CD14-positive monocyte (primary cell): Measurements from ENCODE around the gene MAP2K4. TPM values are rescaled to one million over a fixed set of nuclear protein-coding genes. Genes with fewer than 3 reads are reported as not detected.

ENCODE experiments used
- DNase-seq, 3 donors: peaks; one replicate each; pipeline ENCODE4 v3.0.0-alpha.2; 2011 to 2022
- H2AFZ ChIP-seq: 2 replicates; pipeline ENCODE4 v1.6.0; 2012; ENCODE audit warnings: mild to moderate bottlenecking, low read depth, low read length, inconsistent platforms; ENCODE audit not compliant: insufficient read depth, poor library complexity, severe bottlenecking
- H3K27ac ChIP-seq, 2 donors: 1 replicate in 1 of 2; 2 replicates in 1 of 2; pipeline ENCODE4 v1.5.1; 2012 to 2013; ENCODE audit warnings: low read length in 2 of 2, control low read depth in 1 of 2, inconsistent platforms in 1 of 2, low read depth in 1 of 2, mild to moderate bottlenecking in 1 of 2
- H3K27me3 ChIP-seq, 2 donors: one replicate each; pipeline versions ENCODE4 v1.6.0 to v1.6.1; 2011 to 2013; ENCODE audit warnings: low read length in 2 of 2; ENCODE audit not compliant: control insufficient read depth in 2 of 2, insufficient read depth in 2 of 2
- H3K36me3 ChIP-seq, 2 donors: replicated peaks in 1 of 2; 1 replicate in 1 of 2; 2 replicates in 1 of 2; pipeline versions ENCODE4 v1.5.1 to v1.6.1; 2012 to 2013; ENCODE audit warnings: low read length in 2 of 2, control low read depth in 1 of 2, inconsistent platforms in 1 of 2, mild to moderate bottlenecking in 1 of 2; ENCODE audit not compliant: insufficient read depth in 2 of 2, control insufficient read depth in 1 of 2
- H3K4me1 ChIP-seq, 2 donors: 1 replicate in 1 of 2; 2 replicates in 1 of 2; pipeline versions ENCODE4 v1.5.1 to v1.6.1; 2012 to 2013; ENCODE audit warnings: low read length in 2 of 2, control low read depth in 1 of 2, inconsistent platforms in 1 of 2, mild to moderate bottlenecking in 1 of 2, moderate library complexity in 1 of 2; ENCODE audit not compliant: insufficient read depth in 2 of 2, control insufficient read depth in 1 of 2
- H3K4me2 ChIP-seq: replicated peaks from 2 replicates; pipeline ENCODE3; 2012; ENCODE audit warnings: low read length, moderate library complexity, mild to moderate bottlenecking; ENCODE audit not compliant: poor library complexity, severe bottlenecking; ENCODE audit errors: extremely low read depth
- H3K4me3 ChIP-seq, 3 experiments: fragments of 200-600 bp in 1 of 3; sonication (generic) in 1 of 3; replicated peaks in 1 of 3; 1 replicate in 2 of 3; 2 replicates in 1 of 3; pipeline ENCODE4 v1.5.1; 2011 to 2013; ENCODE audit warnings: low read length in 3 of 3, mild to moderate bottlenecking in 3 of 3, control low read depth in 2 of 3, low read depth in 2 of 3, inconsistent platforms in 1 of 3, moderate library complexity in 1 of 3
- H3K79me2 ChIP-seq: 2 replicates; pipeline ENCODE4 v1.6.0; 2012; ENCODE audit warnings: mild to moderate bottlenecking, control low read depth, inconsistent platforms, low read length, moderate library complexity; ENCODE audit not compliant: insufficient read depth
- H3K9ac ChIP-seq: 2 replicates; pipeline ENCODE4 v1.6.0; 2017; ENCODE audit warnings: low read length, mild to moderate bottlenecking; ENCODE audit not compliant: insufficient read depth, poor library complexity, severe bottlenecking
- H3K9me3 ChIP-seq, 2 donors: replicated peaks in 1 of 2; 1 replicate in 1 of 2; 2 replicates in 1 of 2; pipeline versions ENCODE4 v1.5.1 to v1.6.1; 2012 to 2013; ENCODE audit warnings: low read length in 2 of 2, control low read depth in 1 of 2; ENCODE audit not compliant: control insufficient read depth in 1 of 2, insufficient read depth in 1 of 2
- H4K20me1 ChIP-seq: 2 replicates; pipeline ENCODE4 v1.6.0; 2012; ENCODE audit warnings: mild to moderate bottlenecking, low read length, control low read depth, moderate library complexity; ENCODE audit not compliant: insufficient read depth
- H3K27ac Mint-ChIP-seq, 7 donors: one replicate each; pipeline ENCODE4 v1.8.0; 2020; ENCODE audit warnings: mild to moderate bottlenecking in 7 of 7, mixed read lengths in 7 of 7, moderate library complexity in 6 of 7, inconsistent platforms in 2 of 7
- H3K27me3 Mint-ChIP-seq, 3 donors: one replicate each; pipeline ENCODE4 v1.8.0; 2021 to 2022; ENCODE audit warnings: low read depth in 3 of 3, mild to moderate bottlenecking in 3 of 3, mixed read lengths in 3 of 3, moderate library complexity in 3 of 3, inconsistent platforms in 1 of 3
- H3K36me3 Mint-ChIP-seq, 2 donors: one replicate each; pipeline ENCODE4 v1.8.0; 2020; ENCODE audit warnings: mixed read lengths in 2 of 2, inconsistent platforms in 1 of 2, mild to moderate bottlenecking in 1 of 2
- H3K4me1 Mint-ChIP-seq: one replicate; pipeline ENCODE4 v1.8.0; 2020; ENCODE audit warnings: mild to moderate bottlenecking, mixed read lengths
- H3K4me3 Mint-ChIP-seq, 2 donors: one replicate each; pipeline ENCODE4 v1.8.0; 2020; ENCODE audit warnings: mild to moderate bottlenecking in 2 of 2, mixed read lengths in 2 of 2, moderate library complexity in 1 of 2
- H3K9me3 Mint-ChIP-seq, 7 donors: one replicate each; pipeline ENCODE4 v1.8.0; 2020 to 2022; ENCODE audit warnings: mixed read lengths in 7 of 7, mild to moderate bottlenecking in 6 of 7, moderate library complexity in 6 of 7, inconsistent platforms in 2 of 7
- CTCF ChIP-seq: fragments of 200-600 bp; IDR thresholded peaks from one replicate; pipeline ENCODE4 v1.8.0; 2022; ENCODE audit warnings: antibody characterized with exemption, mild to moderate bottlenecking
- WGBS: methylation state at CpG from one replicate; pipeline ENCODE4 v1.1.5; 2013; ENCODE audit warnings: missing lambda C conversion rate; ENCODE audit not compliant: insufficient coverage; 5-methylcytosine and 5-hydroxymethylcytosine counted together
- intact Hi-C, 2 donors: fragments of 100-400 bp; cut with micrococcal nuclease; formaldehyde crosslinking; loops; one replicate each; pipeline versions ENCODE4 v1.15.0 to v1.15.1; 2023
- polyA plus RNA-seq, 3 donors: library from polyadenylated mRNA; depleted of rRNA in 1 of 3; unstranded in 2 of 3; stranded (reverse) in 1 of 3; fragments of 300-500 nt in 2 of 3; fragments of >200 nt in 1 of 3; fragmentation: Illumina TruSeq in 2 of 3; gene quantifications; 1 replicate in 2 of 3; 2 replicates in 1 of 3; pipeline ENCODE4 v1.2.3, GENCODE V29; 2012 to 2021

The MAP2K4 gene
- polyA plus RNA-seq, 3 donors: 8.1 to 41.8 (median 23.2) TPM

GRCh38 chr17:12128946-12129345 lies 108.3 kb downstream of the MAP2K4 start:
- Histone ChIP-seq H3K36me3 (peaks cover 55 to 97% of the 10 kb centered on the region in 2 donors), H2AFZ (no peak overlapping the region), H3K4me3 (no peak overlapping the region), H4K20me1 (no peaks in the 10 kb centered on the region), H3K9ac (no peak overlapping the region), H3K27me3 (no peaks in the 10 kb centered on the region), H3K27ac (no peak overlapping the region), H3K4me1 (no peaks in the 10 kb centered on the region), H3K4me2 (no peak overlapping the region), H3K79me2 (no peaks in the 10 kb centered on the region), H3K9me3 (peaks cover 0 to 3% of the 10 kb centered on the region in 2 donors)
- 100% methylated on average over 3 of the region's 7 CpGs for WGBS
- intact Hi-C loops: no loop called here
- DNase-seq: no peak
- TF ChIP-seq CTCF: no peak
- H3K4me3 Mint-ChIP-seq: no peak overlapping the region
- no peaks in the 10 kb centered on the region for H3K4me1 Mint-ChIP-seq
- H3K36me3 Mint-ChIP-seq: peaks cover 75 to 91% of the 10 kb centered on the region in 2 donors
- H3K27ac Mint-ChIP-seq: no peak overlapping the region
- peaks cover 2 to 11% (median 7%) of the 10 kb centered on the region in 7 donors for H3K9me3 Mint-ChIP-seq
- no peaks in the 10 kb centered on the region for H3K27me3 Mint-ChIP-seq

- Mint-ChIP-seq H3K36me3 (peaks cover 58 to 87% of the 10 kb centered on the region in 2 donors), H3K27ac (no peak overlapping the region), H3K9me3 (peaks cover 6 to 20% (median 11%) of the 10 kb centered on the region in 7 donors), H3K4me3 (no peak overlapping the region), H3K27me3 (no peaks in the 10 kb centered on the region), H3K4me1 (no peaks in the 10 kb centered on the region)
- Histone ChIP-seq H2AFZ (no peak overlapping the region), H3K9ac (no peak overlapping the region), H3K27me3 (no peaks in the 10 kb centered on the region), H3K27ac (no peak overlapping the region), H3K79me2 (no peaks in the 10 kb centered on the region), H4K20me1 (no peaks in the 10 kb centered on the region), H3K4me2 (no peak overlapping the region), H3K4me1 (no peaks in the 10 kb centered on the region), H3K9me3 (peaks cover 0 to 8% of the 10 kb centered on the region in 2 donors), H3K4me3 (no peak overlapping the region), H3K36me3 (peaks cover 37 to 85% of the 10 kb centered on the region in 2 donors)
- WGBS: no CpG with 5 or more reads among the region's 6 CpGs
- intact Hi-C loops: no loop called here
- TF ChIP-seq CTCF: no peak
- no peak for DNase-seq
Observed at GRCh38 chr17:12133183-12133582, 112.5 kb downstream of the MAP2K4 start.
